Activated CD8-positive, alpha-beta T cell treated with anti-CD3 and anti-CD28 coated beads for 36 hours (primary cell): ENCODE measurements around the gene ACTMAP. TPM values are rescaled to one million over a fixed set of nuclear protein-coding genes. Genes with fewer than 3 reads are reported as not detected.

Experiments used
- ATAC-seq: fragments of 200-7000 bp; cut with Tn5 transposase; one replicate; pipeline ENCODE4 v1.10.0; 2021; ENCODE audit warnings: mild to moderate bottlenecking, moderate library complexity
- CTCF ChIA-PET: fragments of 350-600 bp; sonication (Branson Sonifier 250); formaldehyde crosslinking; loops from one replicate; lab custom pipeline; 2021; ENCODE audit warnings: antibody characterized with exemption; lab: Charles Lee
- POLR2A ChIA-PET: fragments of 350-600 bp; sonication (Branson Sonifier 250); formaldehyde crosslinking; loops from one replicate; lab custom pipeline; 2021; ENCODE audit warnings: antibody characterized with exemption; lab: Charles Lee
- DNase-seq: peaks from one replicate; pipeline ENCODE4 v3.0.0-alpha.2; 2020
- H3K27ac Mint-ChIP-seq: one replicate; pipeline ENCODE4 v1.8.0; 2021; ENCODE audit warnings: mild to moderate bottlenecking, mixed read lengths
- H3K27me3 Mint-ChIP-seq: one replicate; pipeline ENCODE4 v1.8.0; 2021; ENCODE audit warnings: mixed read lengths
- H3K36me3 Mint-ChIP-seq: one replicate; pipeline ENCODE4 v1.8.0; 2021; ENCODE audit warnings: low read depth, mixed read lengths
- H3K4me1 Mint-ChIP-seq: one replicate; pipeline ENCODE4 v1.8.0; 2021; ENCODE audit warnings: low read depth, mixed read lengths
- H3K4me3 Mint-ChIP-seq: one replicate; pipeline ENCODE4 v1.8.0; 2021; ENCODE audit warnings: mild to moderate bottlenecking, moderate library complexity, mixed read lengths
- H3K9me3 Mint-ChIP-seq: one replicate; pipeline ENCODE4 v1.8.0; 2021; ENCODE audit warnings: mixed read lengths
- intact Hi-C: fragments of 100-400 bp; cut with micrococcal nuclease; formaldehyde crosslinking; loops from one replicate; pipeline ENCODE4 v1.10.0; 2022
- total RNA-seq, 2 experiments: library from RNA; stranded (reverse); gene quantifications; one replicate each; pipeline ENCODE4 v1.2.3, GENCODE V29; 2021
- TF ChIP-seq, protein P1 (sequence below): fragments of 200-600 bp; IDR thresholded peaks from one replicate; pipeline ENCODE4 v1.8.0; 2022; ENCODE audit warnings: antibody characterized with exemption, mild to moderate bottlenecking

The ACTMAP gene
- total RNA-seq, 2 experiments from 2014 or later: 12.8 to 14.2 TPM

DNA sequence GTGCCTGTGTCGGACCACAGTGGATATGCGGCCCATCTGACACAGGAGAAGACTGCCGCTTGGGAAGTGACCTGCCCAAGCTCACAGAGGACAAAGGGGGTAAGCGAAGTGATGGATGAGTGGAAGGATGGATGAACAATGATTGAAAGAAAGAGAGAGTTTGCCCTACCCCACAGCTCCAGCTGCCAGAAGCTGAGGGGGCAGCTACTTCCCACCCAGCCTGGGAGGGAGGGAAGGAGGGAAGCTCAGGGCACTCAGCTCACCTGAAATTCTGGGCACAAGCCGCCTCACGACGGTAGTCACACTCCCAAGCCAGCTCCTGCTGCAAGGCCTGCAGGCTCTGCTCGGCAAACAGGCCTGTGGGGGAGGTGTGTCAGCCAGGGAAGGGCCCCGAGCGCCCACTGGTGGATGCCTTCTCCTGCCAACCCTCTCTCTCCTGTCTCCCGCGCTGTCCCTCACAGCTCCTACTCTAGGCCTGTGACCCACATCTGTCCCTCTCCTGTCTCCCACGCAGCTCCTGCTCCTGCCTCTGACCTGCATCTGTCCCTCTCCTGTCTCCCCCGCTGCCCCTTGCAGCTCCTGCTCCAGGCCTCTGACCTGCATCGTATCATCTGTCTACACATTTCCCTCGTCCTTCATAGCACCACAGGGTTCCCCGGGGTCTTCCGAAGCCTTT is 47.8 kb downstream of the ACTMAP start:
- TF ChIP-seq, protein P1, sequence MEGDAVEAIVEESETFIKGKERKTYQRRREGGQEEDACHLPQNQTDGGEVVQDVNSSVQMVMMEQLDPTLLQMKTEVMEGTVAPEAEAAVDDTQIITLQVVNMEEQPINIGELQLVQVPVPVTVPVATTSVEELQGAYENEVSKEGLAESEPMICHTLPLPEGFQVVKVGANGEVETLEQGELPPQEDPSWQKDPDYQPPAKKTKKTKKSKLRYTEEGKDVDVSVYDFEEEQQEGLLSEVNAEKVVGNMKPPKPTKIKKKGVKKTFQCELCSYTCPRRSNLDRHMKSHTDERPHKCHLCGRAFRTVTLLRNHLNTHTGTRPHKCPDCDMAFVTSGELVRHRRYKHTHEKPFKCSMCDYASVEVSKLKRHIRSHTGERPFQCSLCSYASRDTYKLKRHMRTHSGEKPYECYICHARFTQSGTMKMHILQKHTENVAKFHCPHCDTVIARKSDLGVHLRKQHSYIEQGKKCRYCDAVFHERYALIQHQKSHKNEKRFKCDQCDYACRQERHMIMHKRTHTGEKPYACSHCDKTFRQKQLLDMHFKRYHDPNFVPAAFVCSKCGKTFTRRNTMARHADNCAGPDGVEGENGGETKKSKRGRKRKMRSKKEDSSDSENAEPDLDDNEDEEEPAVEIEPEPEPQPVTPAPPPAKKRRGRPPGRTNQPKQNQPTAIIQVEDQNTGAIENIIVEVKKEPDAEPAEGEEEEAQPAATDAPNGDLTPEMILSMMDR: no peak
- Mint-ChIP-seq H3K27me3 (no peaks in the 10 kb centered on the region), H3K36me3 (peaks cover 22% of the 10 kb centered on the region), H3K4me3 (no peak overlapping the region), H3K9me3 (no peaks in the 10 kb centered on the region), H3K27ac (no peak overlapping the region), H3K4me1 (no peaks in the 10 kb centered on the region)
- no peak for DNase-seq
- POLR2A ChIA-PET: interaction anchor here (0.7 to 2.4 kb wide), 2 partner anchors 11 to 41 kb away, joined by 3 to 9 read pairs; no protein-coding TSS in a partner anchor
- CTCF ChIA-PET: no interaction called here
- intact Hi-C loops: no loop called here
- no peak for ATAC-seq

DNA sequence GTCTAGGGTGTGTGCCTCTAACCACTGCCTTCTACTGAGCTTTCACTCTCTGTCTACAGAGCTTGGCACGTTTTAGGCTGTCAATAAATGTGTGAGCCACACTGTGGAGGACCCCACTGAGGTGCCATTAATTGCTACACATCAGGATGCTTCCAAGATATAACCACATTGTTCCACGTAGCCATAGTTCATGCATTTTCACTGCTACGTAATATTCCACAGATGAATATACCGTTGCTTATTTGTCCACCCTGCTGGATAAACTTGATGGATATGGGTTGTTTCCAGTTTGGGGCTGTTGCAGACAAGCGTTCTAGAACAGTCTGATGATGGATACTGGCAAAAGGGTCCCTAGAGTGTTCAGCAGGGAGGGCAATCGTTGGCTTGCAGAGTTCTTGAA is 48.5 kb downstream of the ACTMAP start:
- POLR2A ChIA-PET: interaction anchor here (0.7 to 2.4 kb wide), 2 partner anchors 10 to 42 kb away, joined by 3 to 9 read pairs; no protein-coding TSS in a partner anchor
- CTCF ChIA-PET: no interaction called here
- intact Hi-C loops: no loop called here
- Mint-ChIP-seq H3K27ac (no peak overlapping the region), H3K36me3 (peaks cover 18% of the 10 kb centered on the region), H3K27me3 (no peaks in the 10 kb centered on the region), H3K4me1 (no peaks in the 10 kb centered on the region), H3K9me3 (no peaks in the 10 kb centered on the region), H3K4me3 (no peak overlapping the region)
- DNase-seq: no peak
- no peak for ATAC-seq
- TF ChIP-seq, protein P1: no peak

DNA sequence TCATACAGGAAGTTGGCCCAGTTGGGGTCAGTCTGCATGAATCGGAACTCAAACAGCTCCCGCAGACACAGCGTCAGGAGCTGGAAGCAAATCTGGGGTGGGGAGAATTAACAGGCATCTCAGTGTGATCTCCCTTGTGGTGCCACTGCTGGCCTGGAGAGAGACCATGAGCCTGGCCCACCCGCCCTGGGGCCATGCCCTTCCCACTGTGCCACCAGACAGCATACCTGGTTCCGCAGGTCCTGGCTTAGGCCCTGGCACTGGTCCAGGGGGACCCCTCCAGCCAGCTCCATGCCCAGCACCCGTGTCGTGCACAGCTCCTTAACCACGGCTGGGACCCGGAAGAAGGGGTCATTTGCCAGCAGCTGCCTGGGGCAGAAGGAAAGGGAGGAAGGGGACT is 50.2 kb downstream of the ACTMAP start:
- Mint-ChIP-seq H3K27ac (no peak overlapping the region), H3K36me3 (peaks cover 14% of the 10 kb centered on the region), H3K4me3 (no peak overlapping the region), H3K4me1 (no peaks in the 10 kb centered on the region), H3K27me3 (no peaks in the 10 kb centered on the region), H3K9me3 (no peaks in the 10 kb centered on the region)
- ChIA-PET CTCF (interaction anchor here (0.6 to 0.8 kb wide), 2 partner anchors 38 to 50 kb away, joined by 3 read pairs; partner anchors contain the start of gene ACTMAP), POLR2A (interaction anchor here (1.0 kb wide), 1 partner anchor 9 kb away, joined by 5 read pairs; the partner anchor contains the start of gene NUMBL)
- intact Hi-C loops: no loop called here
- TF ChIP-seq, protein P1: no peak
- DNase-seq (no peak), ATAC-seq (no peak)

DNA sequence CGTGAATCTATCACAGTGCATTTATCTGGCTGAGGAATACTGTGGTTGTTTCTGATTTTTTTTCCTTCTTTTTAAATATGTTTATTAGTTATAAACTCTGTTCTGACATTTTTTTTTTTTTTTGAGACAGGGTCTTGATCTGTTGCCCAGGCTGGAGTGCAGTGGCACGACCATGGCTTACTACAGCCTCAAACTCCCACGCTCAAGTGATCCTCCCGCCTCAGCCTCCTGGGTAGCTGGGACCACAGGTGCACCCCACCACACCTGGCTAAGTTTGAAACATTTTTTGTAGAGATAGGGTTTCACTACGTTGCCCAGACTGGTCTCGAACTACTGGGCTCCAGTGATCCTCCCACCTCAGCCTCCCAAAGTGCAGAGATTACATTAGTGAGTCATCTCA is 53.3 kb downstream of the ACTMAP start:
- peaks cover under 1% of the 10 kb centered on the region for H3K36me3 Mint-ChIP-seq

DNA sequence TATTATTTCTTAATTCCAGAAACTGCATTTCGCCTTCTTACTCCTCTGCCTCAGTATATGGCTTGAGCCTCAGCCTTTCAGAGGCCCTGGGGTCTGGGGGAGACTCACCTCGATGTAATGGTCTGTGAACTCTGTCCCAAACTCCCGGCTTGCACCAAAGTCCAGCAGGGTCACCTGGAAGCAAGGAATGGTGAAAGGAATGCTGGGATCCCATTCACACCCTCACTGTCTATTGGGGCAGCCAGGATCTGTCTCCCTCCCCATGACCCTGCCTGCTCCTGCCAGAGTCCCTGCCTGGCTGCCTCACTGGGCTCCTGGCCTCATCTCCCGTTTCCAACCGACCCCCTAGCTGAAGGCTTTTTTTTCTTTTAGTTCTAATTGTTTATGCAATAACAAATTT is 54.4 kb downstream of the ACTMAP start:
- ChIA-PET CTCF (no interaction called here), POLR2A (no interaction called here)
- TF ChIP-seq, protein P1: no peak
- DNase-seq (no peak), ATAC-seq (no peak)
- Mint-ChIP-seq H3K4me1 (peaks cover 2% of the 10 kb centered on the region), H3K9me3 (no peaks in the 10 kb centered on the region), H3K4me3 (no peak overlapping the region), H3K27ac (no peak overlapping the region), H3K27me3 (no peaks in the 10 kb centered on the region), H3K36me3 (no peaks in the 10 kb centered on the region)
- intact Hi-C loops: no loop called here

More for the DNA sequence above, 53.3 kb downstream of the ACTMAP start:
- H3K27me3 Mint-ChIP-seq: no peaks in the 10 kb centered on the region
- intact Hi-C loops: no loop called here
- H3K4me3 Mint-ChIP-seq: no peak overlapping the region
- ATAC-seq (no peak), DNase-seq (no peak)
- H3K9me3 Mint-ChIP-seq: no peaks in the 10 kb centered on the region
- CTCF ChIA-PET: interaction anchor here (1.2 kb wide), 1 partner anchor 34 kb away, joined by 3 read pairs; no protein-coding TSS in a partner anchor
- H3K27ac Mint-ChIP-seq: no peak overlapping the region
- TF ChIP-seq, protein P1: no peak
- peaks cover 2% of the 10 kb centered on the region for H3K4me1 Mint-ChIP-seq
- POLR2A ChIA-PET: no interaction called here
